HG03103 (cell line): ENCODE results near the gene ZNF628.

Experiments used
- ATAC-seq: cut with Tn5 transposase; IDR thresholded peaks from one replicate; pipeline ENCODE4 v1.9.1; 2021; ENCODE audit warnings: low read depth; ENCODE audit not compliant: unreplicated experiment

The ZNF628 gene

DNA sequence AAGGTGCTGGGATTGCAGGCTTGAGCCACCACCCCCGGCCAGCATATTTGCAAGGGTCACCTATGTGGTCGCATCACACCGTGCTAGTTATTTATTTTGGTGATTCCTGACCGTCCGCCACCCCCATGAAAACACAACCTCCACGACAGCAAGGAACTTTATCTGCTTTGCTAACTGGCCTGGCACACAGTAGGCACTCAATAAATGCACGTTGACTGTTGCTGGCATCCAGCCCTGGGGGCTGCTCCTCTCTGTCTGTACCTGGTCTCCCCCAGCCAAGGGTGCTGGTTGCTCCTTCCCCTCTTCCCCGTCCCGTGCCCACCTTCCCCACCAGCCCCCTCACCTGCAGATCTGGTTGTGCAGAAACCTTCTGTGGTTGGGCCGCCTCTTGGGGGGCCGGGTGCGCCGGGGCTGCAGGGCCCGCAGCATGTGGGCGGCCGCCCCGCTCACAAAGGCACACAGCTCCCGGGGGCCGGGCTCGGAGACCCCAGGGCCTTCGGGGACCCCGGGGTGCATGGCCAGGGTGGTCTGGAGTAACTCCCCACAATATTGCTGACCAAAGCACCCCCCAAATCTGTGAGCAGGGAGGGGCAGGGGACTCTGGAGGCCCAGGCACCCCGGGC is 12.3 kb upstream of the ZNF628 start:
- ATAC-seq, result no peak

- no peak for ATAC-seq
Observed at GRCh38 chr19:55464662-55465054, 11.8 kb upstream of the ZNF628 start, which contains the start of gene C19orf85. Gene C19orf85, minus strand, starts transcription at chr19:55464751. Its CDS starts 197 bp downstream, at chr19:55464554.

DNA sequence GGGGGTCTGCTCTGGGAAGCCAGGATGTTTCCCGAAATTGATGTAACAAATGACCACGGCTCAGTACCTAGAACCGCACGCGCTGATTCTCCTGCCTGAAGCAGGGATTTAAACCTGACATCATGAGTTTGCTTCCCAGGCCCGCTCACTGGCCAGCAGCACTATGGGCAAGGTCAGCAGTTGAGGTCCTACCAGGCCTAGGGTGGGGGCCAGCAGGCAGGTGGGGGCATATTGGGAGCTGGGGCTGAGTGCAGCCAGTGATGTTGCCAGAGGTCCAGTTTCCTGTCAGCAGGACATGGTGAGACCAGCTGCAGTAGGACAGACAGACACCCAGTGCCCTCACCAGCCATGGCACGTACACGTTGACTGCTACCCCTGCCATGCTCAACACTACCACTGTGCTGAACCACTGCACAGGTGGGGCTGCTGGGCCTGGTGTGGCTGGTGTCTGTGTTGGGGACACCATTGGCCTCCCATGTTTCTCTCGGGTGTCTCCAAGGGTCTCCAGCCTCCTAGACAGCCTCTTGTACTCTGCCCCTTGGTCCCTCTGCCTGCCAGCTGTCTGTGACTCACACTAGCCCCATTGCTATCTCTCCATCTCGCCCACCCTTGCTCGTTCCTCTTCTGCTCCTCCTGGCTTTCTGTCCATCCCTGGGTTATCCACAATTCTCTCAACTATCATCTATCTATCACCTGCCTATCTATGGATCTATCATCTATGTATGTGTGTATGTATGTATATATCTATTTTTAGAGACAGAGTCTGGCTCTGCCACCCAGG is 10.8 kb upstream of the ZNF628 start:
- no peak for ATAC-seq

GRCh38 chr19:55466241-55466614 is 10.2 kb upstream of the ZNF628 start:
- ATAC-seq, result no peak

GRCh38 chr19:55467236-55468053 is 9.0 kb upstream of the ZNF628 start:
- no peak for ATAC-seq

GRCh38 chr19:55468054-55468393 is 8.4 kb upstream of the ZNF628 start:
- no peak for ATAC-seq

- no peak for ATAC-seq
Observed at GRCh38 chr19:55471266-55471665, 5.2 kb upstream of the ZNF628 start.

- ATAC-seq, result no peak
Observed at GRCh38 chr19:55472463-55472862, 4.0 kb upstream of the ZNF628 start.

DNA sequence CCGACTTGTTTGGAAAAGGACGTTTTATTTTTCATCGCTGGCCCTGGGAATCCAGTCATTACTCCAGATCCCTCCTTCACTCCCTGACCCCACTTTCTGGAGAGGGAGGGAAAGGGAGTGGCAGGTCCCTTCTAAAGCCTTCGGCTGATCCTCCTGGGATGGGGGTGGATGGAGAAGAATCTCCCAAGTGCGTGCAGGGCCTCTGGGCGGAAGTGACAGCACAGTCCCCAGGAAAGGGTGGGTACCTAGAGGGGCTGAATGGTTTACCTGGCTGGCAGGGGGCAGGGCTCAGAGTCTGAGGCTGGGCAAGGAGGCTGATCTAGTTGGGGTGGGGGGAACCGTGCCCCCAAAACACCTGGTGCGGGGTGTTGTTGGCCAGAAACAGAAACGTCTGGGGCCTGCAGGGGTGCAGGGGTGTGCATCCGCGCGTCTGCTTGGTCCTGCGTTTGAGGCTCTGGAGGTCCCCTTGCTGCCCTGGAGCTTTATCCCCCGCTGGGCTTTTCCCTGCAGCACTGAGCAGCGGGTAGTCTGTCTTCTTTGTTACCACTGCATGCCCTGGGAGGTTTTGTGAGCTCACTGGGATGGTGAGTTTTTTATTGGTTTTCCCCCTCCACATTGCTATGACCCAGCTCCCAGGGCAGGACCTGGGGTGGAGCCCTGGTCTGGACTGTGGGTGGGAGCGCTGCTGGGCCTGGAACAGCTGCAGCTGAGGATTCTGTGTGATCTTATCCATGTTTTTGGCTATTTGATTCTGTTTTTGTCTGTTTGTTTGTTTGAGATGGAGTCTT is 3.0 kb upstream of the ZNF628 start:
- no peak for ATAC-seq

DNA sequence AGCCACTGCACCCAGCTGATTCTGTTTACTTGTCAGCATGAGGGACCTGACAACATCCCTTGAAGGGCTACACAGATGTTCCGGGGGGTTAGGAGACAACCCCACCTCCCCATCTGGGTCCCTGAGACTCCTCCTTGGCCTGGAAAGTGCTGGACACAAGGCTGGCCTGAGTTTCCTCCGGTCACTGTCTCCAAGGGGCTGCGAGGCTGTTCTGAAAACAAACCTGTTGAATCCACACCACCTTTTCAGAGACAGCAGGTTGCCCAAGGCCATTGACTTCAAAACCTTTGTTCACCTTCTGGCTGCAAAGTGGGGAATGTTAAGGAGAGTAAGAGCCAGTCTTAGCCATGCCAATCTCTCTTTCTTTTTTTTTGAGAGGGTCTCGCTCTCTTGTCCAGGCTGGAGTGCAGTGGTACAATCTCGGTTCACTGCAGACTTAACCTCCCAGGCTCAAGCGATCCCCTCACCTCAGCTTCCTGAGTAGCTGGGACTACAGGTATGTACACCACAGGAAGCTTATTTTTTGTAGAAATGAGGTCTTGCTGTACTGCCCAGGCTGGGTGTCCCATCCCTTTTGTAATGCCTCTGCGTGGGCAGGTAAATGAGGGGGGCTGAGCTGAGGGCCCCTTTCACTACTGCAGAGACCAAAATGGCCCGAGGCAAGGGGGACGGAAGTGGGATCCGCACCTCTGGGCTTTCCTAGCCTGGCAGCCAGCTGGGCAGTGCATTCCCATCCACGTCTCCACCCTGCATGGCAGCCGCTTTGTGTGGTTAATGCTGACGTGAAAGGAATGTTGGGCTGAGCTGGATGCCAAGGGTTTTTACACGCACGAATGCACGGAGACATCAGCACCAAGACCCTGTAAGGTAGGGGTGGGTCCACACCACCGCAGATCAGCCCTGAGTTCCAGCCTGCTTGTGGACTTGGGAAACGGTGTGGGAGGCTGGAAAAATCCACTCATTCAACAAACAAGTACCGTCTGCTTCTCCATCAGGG is 1.9 kb upstream of the ZNF628 start:
- no peak for ATAC-seq

GRCh38 chr19:55477905-55478304 is 1.5 kb downstream of the ZNF628 start:
- ATAC-seq, result no peak

GRCh38 chr19:55478364-55478763 is 1.9 kb downstream of the ZNF628 start:
- no peak for ATAC-seq

DNA sequence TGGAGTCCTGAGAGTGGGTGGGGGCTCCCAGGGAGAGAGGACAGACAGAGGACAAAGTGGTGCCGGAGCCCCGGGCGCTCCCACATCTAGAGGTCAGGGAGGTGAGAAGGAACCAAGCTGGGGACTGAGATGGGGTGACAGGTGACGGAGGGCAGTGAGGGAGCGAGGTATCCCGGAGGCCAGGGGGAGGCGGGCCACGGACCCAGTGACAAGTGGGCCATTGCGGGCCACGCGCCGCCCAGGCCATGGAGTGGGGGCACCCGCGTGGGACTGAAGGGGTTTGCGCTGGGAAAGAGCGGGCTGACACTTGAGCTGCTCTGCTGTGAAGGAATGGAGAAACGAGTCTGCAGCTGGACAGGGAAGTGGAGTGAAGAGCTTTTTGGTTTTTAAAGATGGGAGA is 2.6 kb downstream of the ZNF628 start:
- no peak for ATAC-seq

- no peak for ATAC-seq
Observed at GRCh38 chr19:55479451-55480230, 3.2 kb downstream of the ZNF628 start.

GRCh38 chr19:55481148-55481793 is 4.9 kb downstream of the ZNF628 start:
- no peak for ATAC-seq

DNA sequence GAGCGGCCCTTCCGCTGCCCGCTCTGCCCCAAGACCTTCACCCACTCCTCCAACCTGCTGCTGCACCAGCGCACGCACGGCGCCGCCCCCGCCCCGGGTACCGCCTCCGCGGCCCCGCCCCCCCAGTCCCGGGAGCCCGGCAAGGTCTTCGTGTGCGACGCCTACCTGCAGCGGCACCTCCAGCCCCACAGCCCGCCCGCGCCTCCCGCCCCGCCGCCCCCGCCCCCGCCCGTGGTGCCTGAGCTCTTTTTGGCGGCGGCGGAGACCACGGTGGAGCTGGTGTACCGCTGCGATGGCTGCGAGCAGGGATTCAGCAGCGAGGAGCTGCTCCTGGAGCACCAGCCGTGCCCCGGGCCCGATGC is 5.4 kb downstream of the ZNF628 start:
- ATAC-seq, result no peak

DNA sequence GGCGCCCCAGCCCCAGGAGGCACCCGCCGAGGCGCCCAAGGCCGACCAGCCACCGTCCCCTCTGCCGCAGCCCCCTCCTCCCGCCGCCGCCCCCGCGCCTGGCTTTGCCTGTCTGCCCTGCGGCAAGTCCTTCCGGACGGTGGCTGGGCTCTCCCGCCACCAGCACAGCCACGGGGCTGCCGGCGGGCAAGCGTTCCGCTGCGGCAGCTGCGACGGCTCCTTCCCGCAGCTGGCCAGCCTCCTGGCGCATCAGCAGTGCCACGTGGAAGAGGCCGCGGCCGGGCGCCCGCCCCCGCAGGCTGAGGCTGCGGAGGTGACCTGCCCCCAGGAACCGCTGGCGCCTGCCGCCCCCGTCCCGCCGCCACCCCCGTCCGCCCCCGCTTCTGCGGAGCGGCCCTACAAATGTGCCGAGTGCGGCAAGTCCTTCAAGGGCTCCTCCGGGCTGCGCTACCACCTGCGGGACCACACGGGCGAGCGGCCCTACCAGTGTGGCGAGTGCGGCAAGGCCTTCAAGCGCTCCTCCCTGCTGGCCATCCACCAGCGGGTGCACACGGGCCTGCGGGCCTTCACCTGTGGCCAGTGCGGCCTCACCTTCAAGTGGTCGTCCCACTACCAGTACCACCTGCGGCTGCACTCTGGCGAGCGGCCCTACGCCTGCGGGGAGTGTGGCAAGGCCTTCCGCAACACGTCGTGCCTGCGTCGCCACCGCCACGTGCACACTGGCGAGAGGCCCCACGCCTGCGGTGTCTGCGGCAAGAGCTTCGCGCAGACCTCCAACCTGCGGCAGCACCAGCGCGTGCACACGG is 5.9 kb downstream of the ZNF628 start:
- ATAC-seq, result no peak
